A673 (cell line): ENCODE measurements around the gene LEF1. TPM values are rescaled to one million over a fixed set of nuclear protein-coding genes. Genes with fewer than 3 reads are reported as not detected.

Source experiments
- BruUV-seq: library from RNA; stranded (reverse); fragments of 400-500 nt; replicated peaks from 2 replicates; lab custom pipeline; 2021; lab: Mats Ljungman, UMichigan
- CTCF ChIA-PET: fragments of 300-600 bp; sonication (Branson Sonifier 250); formaldehyde crosslinking; loops from one replicate; lab custom pipeline; 2022; ENCODE audit warnings: antibody characterized with exemption; lab: Charles Lee
- POLR2A ChIA-PET: fragments of 300-600 bp; sonication (Branson Sonifier 250); formaldehyde crosslinking; loops from one replicate; lab custom pipeline; 2022; ENCODE audit warnings: antibody characterized with exemption; ENCODE audit not compliant: low non-redundant PET; lab: Charles Lee
- DNase-seq: peaks from one replicate; pipeline ENCODE4 v3.0.0-alpha.2; 2015; ENCODE audit warnings: low spot score
- H3K27ac ChIP-seq: fragments of 200-600 bp; sonication (generic); 2 replicates; pipeline ENCODE4 v1.5.1; 2016; ENCODE audit warnings: mixed run types, low read depth, mild to moderate bottlenecking, mixed read lengths, antibody characterized with exemption, low read length; ENCODE audit not compliant: poor library complexity, severe bottlenecking
- H3K27me3 ChIP-seq: fragments of 200-600 bp; sonication (generic); replicated peaks from 2 replicates; pipeline ENCODE4 v1.6.1; 2017; ENCODE audit warnings: mixed run types, low read depth, mild to moderate bottlenecking, mixed read lengths, antibody characterized with exemption, low read length; ENCODE audit not compliant: insufficient read depth, poor library complexity
- H3K36me3 ChIP-seq: fragments of 200-600 bp; sonication (generic); 2 replicates; pipeline ENCODE4 v1.6.1; 2016; ENCODE audit warnings: mixed run types, mild to moderate bottlenecking, mixed read lengths, antibody characterized with exemption, low read length; ENCODE audit not compliant: insufficient read depth, poor library complexity, severe bottlenecking
- H3K4me1 ChIP-seq: fragments of 200-600 bp; sonication (generic); 2 replicates; pipeline ENCODE4 v1.6.1; 2017; ENCODE audit warnings: mixed run types, mild to moderate bottlenecking, mixed read lengths, antibody characterized with exemption, low read length; ENCODE audit not compliant: insufficient read depth, poor library complexity, severe bottlenecking
- H3K4me3 ChIP-seq: fragments of 200-600 bp; sonication (generic); 2 replicates; pipeline ENCODE4 v1.5.1; 2016; ENCODE audit warnings: low read depth, mixed run types, mild to moderate bottlenecking, mixed read lengths, low read length; ENCODE audit not compliant: poor library complexity, severe bottlenecking
- H3K9me3 ChIP-seq: fragments of 200-600 bp; sonication (generic); 2 replicates; pipeline ENCODE4 v1.6.1; 2016; ENCODE audit warnings: mixed run types, low read depth, mild to moderate bottlenecking, mixed read lengths, antibody characterized with exemption, low read length; ENCODE audit not compliant: poor library complexity, severe bottlenecking
- CTCF ChIP-seq: fragments of 300-800, 200-600 bp; sonication (generic); conservative IDR thresholded peaks from 2 replicates; pipeline ENCODE4 v1.5.1; 2017; ENCODE audit warnings: low read depth, mild to moderate bottlenecking, antibody characterized with exemption, low read length, moderate library complexity, mixed read lengths
- EZH2 ChIP-seq: fragments of 200-600 bp; sonication (generic); IDR thresholded peaks from 2 replicates; pipeline ENCODE4 v1.6.1; 2017; ENCODE audit warnings: borderline replicate concordance, low read depth, mild to moderate bottlenecking, mixed read lengths, antibody characterized with exemption, low read length; ENCODE audit not compliant: poor library complexity, severe bottlenecking
- intact Hi-C: fragments of 100-400 bp; cut with micrococcal nuclease; formaldehyde crosslinking; loops from one replicate; pipeline ENCODE4 v1.10.0; 2022; ENCODE audit not compliant: unreplicated experiment
- total RNA-seq: library from RNA; stranded (reverse); gene quantifications from 2 replicates; pipeline ENCODE4 v1.2.3, GENCODE V29; 2021

Gene LEF1
- total RNA-seq, 1 experiment from 2014 or later, result 2.5 TPM

- H3K4me3 ChIP-seq, result no peak overlapping the region
- DNase-seq, result no peak
- POLR2A ChIA-PET, result no interaction called here
- no peaks in the 10 kb centered on the region for H3K27me3 ChIP-seq
- intact Hi-C loops, result no loop called here
- H3K9me3 ChIP-seq, result no peaks in the 10 kb centered on the region
- CTCF ChIA-PET, result no interaction called here
- TF ChIP-seq EZH2, result no peak
- TF ChIP-seq CTCF, result no peak
- H3K36me3 ChIP-seq, result no peaks in the 10 kb centered on the region
- no peak overlapping the region for H3K27ac ChIP-seq
- BruUV-seq, result no TSS peak
- no peaks in the 10 kb centered on the region for H3K4me1 ChIP-seq
Observed at GRCh38 chr4:108097990-108098553, 70.7 kb downstream of the LEF1 start.

DNA sequence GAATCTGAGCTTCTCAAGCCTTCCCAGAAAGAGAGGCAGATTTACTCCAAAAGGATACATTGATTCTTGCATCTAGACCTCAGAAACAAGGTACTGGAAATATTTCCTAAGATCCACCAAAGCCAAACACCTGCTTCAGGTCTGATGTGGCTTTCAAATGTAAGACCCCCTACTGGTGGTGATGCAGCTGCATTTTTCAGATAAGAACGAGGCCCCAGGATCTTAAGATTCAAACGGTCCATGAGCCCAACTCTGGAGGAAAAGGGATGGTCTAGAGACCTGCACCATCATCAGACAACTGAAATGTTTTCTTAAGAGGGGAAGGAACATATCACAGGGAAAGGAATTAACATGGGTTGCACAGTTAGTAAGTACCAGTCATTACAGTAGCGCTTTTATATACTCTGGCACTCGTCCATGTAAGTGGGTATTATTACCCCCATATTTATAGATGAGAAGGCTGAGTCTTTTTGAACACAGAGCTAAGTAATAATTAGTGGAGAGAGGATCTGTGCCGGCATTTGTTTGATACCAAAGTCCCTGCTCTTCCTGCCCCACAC is 73.7 kb downstream of the LEF1 start:
- Histone ChIP-seq H3K27me3 (no peaks in the 10 kb centered on the region), H3K4me1 (no peaks in the 10 kb centered on the region), H3K36me3 (no peaks in the 10 kb centered on the region), H3K9me3 (no peaks in the 10 kb centered on the region), H3K4me3 (no peak overlapping the region), H3K27ac (no peak overlapping the region)
- intact Hi-C loops, result no loop called here
- POLR2A ChIA-PET, result no interaction called here
- CTCF ChIA-PET, result no interaction called here
- no peak for DNase-seq
- BruUV-seq, result no TSS peak
- no peak for TF ChIP-seq EZH2
- TF ChIP-seq CTCF, result no peak

- no peak for DNase-seq
- H3K27me3 ChIP-seq, result no peaks in the 10 kb centered on the region
- intact Hi-C loops, result no loop called here
- POLR2A ChIA-PET, result no interaction called here
- CTCF ChIA-PET, result no interaction called here
- no TSS peak for BruUV-seq
- H3K4me3 ChIP-seq, result no peak overlapping the region
- no peaks in the 10 kb centered on the region for H3K9me3 ChIP-seq
- H3K36me3 ChIP-seq, result no peaks in the 10 kb centered on the region
- no peak overlapping the region for H3K27ac ChIP-seq
- H3K4me1 ChIP-seq, result no peaks in the 10 kb centered on the region
- TF ChIP-seq CTCF, result no peak
- TF ChIP-seq EZH2, result no peak
Observed at GRCh38 chr4:108094131-108094530, 74.6 kb downstream of the LEF1 start.
